DOHH2 (cell line): ENCODE results near the gene MTCH1.

Source experiments
- CTCF ChIP-seq: fragments of 200-600 bp; sonication (generic); IDR thresholded peaks from one replicate; pipeline ENCODE4 v1.5.1; 2014; ENCODE audit warnings: antibody characterized with exemption, mild to moderate bottlenecking, low read depth, low read length; ENCODE audit not compliant: poor library complexity, severe bottlenecking
- EZH2phosphoT487 ChIP-seq: fragments of 200-600 bp; sonication (generic); IDR thresholded peaks from 2 replicates; pipeline ENCODE4 v1.6.1; 2017; ENCODE audit warnings: borderline replicate concordance, mild to moderate bottlenecking, antibody characterized with exemption, low read length, moderate library complexity, mixed read lengths

- TF ChIP-seq CTCF = no peak
- no peak for TF ChIP-seq EZH2phosphoT487
These were observed at the start of gene MTCH1 for GRCh38 chr6:36985808-36986703.
